H1 (cell line): ENCODE data around the gene TAF13. TPM values are rescaled to one million over a fixed set of nuclear protein-coding genes. Genes with fewer than 3 reads are reported as not detected.

Experiments
- CTCF ChIA-PET: fragments of 300-600 bp; sonication (Branson Sonifier 250); formaldehyde crosslinking; loops from one replicate; lab custom pipeline; 2021; ENCODE audit not compliant: partially characterized antibody; lab: Charles Lee
- POLR2A ChIA-PET: fragments of 300-600 bp; sonication (Branson Sonifier 250); formaldehyde crosslinking; loops from one replicate; lab custom pipeline; 2021; ENCODE audit warnings: inconsistent platforms; ENCODE audit not compliant: partially characterized antibody; lab: Charles Lee
- DNase-seq, 2 experiments: peaks; one replicate each; pipeline versions ENCODE4 v3.0.0 to v3.0.0-alpha.2; 2010 to 2022; ENCODE audit warnings: low spot score in 2 of 2, low read depth in 1 of 2, mixed read lengths in 1 of 2
- FAIRE-seq: peaks from 2 replicates; lab custom pipeline; 2011; peaks lifted over from hg19 to GRCh38; lab: Jason Lieb, UNC
- H2AFZ ChIP-seq: 2 replicates; pipeline ENCODE4 v1.8.1; 2012; ENCODE audit warnings: low read length, inconsistent platforms
- H2AK5ac ChIP-seq: 2 replicates; pipeline ENCODE4 v1.6.1; 2013; ENCODE audit warnings: low read depth, low read length
- H2BK120ac ChIP-seq: replicated peaks from 2 replicates; pipeline ENCODE3; 2013; ENCODE audit warnings: low read depth, low read length, inconsistent platforms
- H2BK12ac ChIP-seq: 2 replicates; pipeline ENCODE4 v1.6.1; 2013; ENCODE audit warnings: low read depth, low read length
- H2BK15ac ChIP-seq: 2 replicates; pipeline ENCODE4 v1.6.1; 2013; ENCODE audit warnings: low read length
- H2BK20ac ChIP-seq: 2 replicates; pipeline ENCODE4 v1.6.1; 2013; ENCODE audit warnings: low read length
- H2BK5ac ChIP-seq: 2 replicates; pipeline ENCODE4 v1.6.1; 2013; ENCODE audit warnings: low read depth, low read length
- H3K14ac ChIP-seq: 2 replicates; pipeline ENCODE4 v1.6.1; 2013; ENCODE audit warnings: inconsistent platforms; ENCODE audit not compliant: insufficient read length
- H3K18ac ChIP-seq: 2 replicates; pipeline ENCODE4 v1.6.1; 2013; ENCODE audit warnings: low read length; ENCODE audit errors: extremely low read depth
- H3K23ac ChIP-seq: 2 replicates; pipeline ENCODE4 v1.6.1; 2013; ENCODE audit warnings: inconsistent platforms; ENCODE audit not compliant: insufficient read length
- H3K23me2 ChIP-seq: 2 replicates; pipeline ENCODE4 v1.6.1; 2013; ENCODE audit warnings: low read depth, low read length
- H3K27ac ChIP-seq: 2 replicates; pipeline ENCODE4 v1.6.1; 2011; ENCODE audit warnings: low read depth, low read length, inconsistent platforms
- H3K27me3 ChIP-seq, 4 experiments: replicated peaks in 1 of 4; 1 replicate in 1 of 4; 2 replicates in 3 of 4; pipeline versions ENCODE4 v1.6.1 to v1.8.1; 2011 to 2013; ENCODE audit warnings: low read length in 3 of 4, mild to moderate bottlenecking in 3 of 4, inconsistent platforms in 2 of 4, mixed read lengths in 2 of 4, moderate library complexity in 1 of 4; ENCODE audit not compliant: control insufficient read depth in 3 of 4, insufficient read depth in 3 of 4; ENCODE audit errors: extremely low read depth in 1 of 4
- H3K36me3 ChIP-seq, 4 experiments: 2 replicates each; pipeline versions ENCODE4 v1.6.1 to v1.8.1; 2011 to 2013; ENCODE audit warnings: mild to moderate bottlenecking in 4 of 4, low read length in 3 of 4, moderate library complexity in 2 of 4, control low read depth in 1 of 4, inconsistent platforms in 1 of 4; ENCODE audit not compliant: insufficient read depth in 4 of 4, control insufficient read depth in 2 of 4
- H3K4ac ChIP-seq: replicated peaks from 2 replicates; pipeline ENCODE3; 2013; ENCODE audit warnings: low read length, low read depth, mixed read lengths, inconsistent platforms; ENCODE audit not compliant: insufficient read length
- H3K4me1 ChIP-seq, 4 experiments: replicated peaks in 1 of 4; 1 replicate in 1 of 4; 2 replicates in 3 of 4; pipeline versions ENCODE4 v1.6.1 to v1.8.1; 2011 to 2013; ENCODE audit warnings: low read length in 3 of 4, inconsistent platforms in 2 of 4, mixed read lengths in 1 of 4; ENCODE audit not compliant: insufficient read depth in 4 of 4, control insufficient read depth in 3 of 4
- H3K4me2 ChIP-seq, 2 experiments: 2 replicates each; pipeline versions ENCODE4 v1.6.1 to v1.8.1; 2011 to 2013; ENCODE audit warnings: low read depth in 2 of 2, low read length in 2 of 2, control low read depth in 1 of 2, inconsistent platforms in 1 of 2, mild to moderate bottlenecking in 1 of 2; ENCODE audit not compliant: insufficient read depth in 1 of 2
- H3K4me3 ChIP-seq, 4 experiments: fragments of 200-600, 300-600 bp in 1 of 4; sonication (generic), shearing (Covaris generic), sonication (Bioruptor Twin) in 1 of 4; 2 replicates each; pipeline versions ENCODE4 v1.5.1 to v1.8.1; 2011 to 2016; ENCODE audit warnings: low read length in 4 of 4, low read depth in 3 of 4, control low read depth in 2 of 4, inconsistent platforms in 2 of 4, mild to moderate bottlenecking in 2 of 4, mixed read lengths in 1 of 4, moderate library complexity in 1 of 4; ENCODE audit not compliant: insufficient read depth in 2 of 4; ENCODE audit errors: extremely low read depth in 1 of 4
- H3K56ac ChIP-seq: replicated peaks from 2 replicates; pipeline ENCODE3; 2013; ENCODE audit warnings: low read depth, mild to moderate bottlenecking, mixed read lengths, low read length, inconsistent platforms; ENCODE audit not compliant: insufficient read length
- H3K79me1 ChIP-seq: 2 replicates; pipeline ENCODE4 v1.6.1; 2013; ENCODE audit warnings: low read depth, low read length, control low read depth
- H3K79me2 ChIP-seq, 2 experiments: 2 replicates each; pipeline versions ENCODE4 v1.6.1 to v1.8.1; 2012 to 2013; ENCODE audit warnings: low read length in 2 of 2, mild to moderate bottlenecking in 2 of 2, inconsistent platforms in 1 of 2; ENCODE audit not compliant: insufficient read depth in 2 of 2, control insufficient read depth in 1 of 2
- H3K9ac ChIP-seq, 4 experiments: replicated peaks in 1 of 4; 1 replicate in 1 of 4; 2 replicates in 3 of 4; pipeline versions ENCODE4 v1.6.1 to v1.8.1; 2011 to 2013; ENCODE audit warnings: low read depth in 3 of 4, low read length in 3 of 4, control low read depth in 2 of 4, mild to moderate bottlenecking in 2 of 4, moderate library complexity in 2 of 4, inconsistent platforms in 1 of 4; ENCODE audit errors: extremely low read depth in 1 of 4
- H3K9me3 ChIP-seq, 2 experiments: 2 replicates each; pipeline versions ENCODE4 v1.6.1 to v1.8.1; 2012 to 2013; ENCODE audit warnings: mild to moderate bottlenecking in 2 of 2, moderate library complexity in 2 of 2, control low read depth in 1 of 2, inconsistent platforms in 1 of 2, low read depth in 1 of 2, low read length in 1 of 2, mixed read lengths in 1 of 2; ENCODE audit not compliant: insufficient read depth in 2 of 2
- H4K20me1 ChIP-seq, 2 experiments: replicated peaks in 1 of 2; 2 replicates each; pipeline versions ENCODE3 to v1.8.1; 2011 to 2013; ENCODE audit warnings: inconsistent platforms in 2 of 2, low read length in 2 of 2, mild to moderate bottlenecking in 1 of 2; ENCODE audit not compliant: insufficient read depth in 2 of 2, control insufficient read depth in 1 of 2
- H4K5ac ChIP-seq: 2 replicates; pipeline ENCODE4 v1.6.1; 2013; ENCODE audit warnings: low read length, low read depth, mixed read lengths, inconsistent platforms; ENCODE audit not compliant: insufficient read length
- H4K8ac ChIP-seq: 2 replicates; pipeline ENCODE4 v1.8.0; 2013; ENCODE audit warnings: mild to moderate bottlenecking, moderate library complexity, low read length, inconsistent platforms; ENCODE audit not compliant: insufficient read depth; ENCODE audit errors: extremely low read depth
- H4K91ac ChIP-seq: replicated peaks from 2 replicates; pipeline ENCODE3; 2013; ENCODE audit warnings: low read length, mixed read lengths, inconsistent platforms; ENCODE audit not compliant: insufficient read length
- CHD2 ChIP-seq: IDR thresholded peaks from 2 replicates; pipeline ENCODE4 v1.6.1; 2012; ENCODE audit warnings: low read length, improper control_type of control experiment
- KDM1A ChIP-seq: fragments of 200-600, 300-600 bp; sonication (generic); IDR thresholded peaks from 2 replicates; pipeline ENCODE4 v1.7.1; 2016; ENCODE audit warnings: mild to moderate bottlenecking, low read length, borderline replicate concordance
- KDM5A ChIP-seq: fragments of 200-600 bp; IDR thresholded peaks from 2 replicates; pipeline ENCODE4 v1.7.1; 2012; ENCODE audit warnings: mild to moderate bottlenecking, low read length, inconsistent platforms, mixed read lengths
- WGBS, 2 experiments: shearing (Covaris generic) in 1 of 2; methylation state at CpG; one replicate each; pipeline versions ENCODE4 v1.1.6 to v1.1.7; 2013 to 2015; ENCODE audit warnings: low lambda C conversion rate in 2 of 2, mixed read lengths in 2 of 2, inconsistent platforms in 1 of 2, low coverage in 1 of 2, missing lambda C conversion rate in 1 of 2; ENCODE audit not compliant: insufficient replicate concordance in 2 of 2, insufficient coverage in 1 of 2, insufficient read length in 1 of 2; ENCODE audit errors: extremely low coverage in 1 of 2, missing lambda C conversion rate in 1 of 2; 5-methylcytosine and 5-hydroxymethylcytosine counted together
- polyA plus RNA-seq, 7 experiments: library from polyadenylated mRNA; depleted of rRNA in 3 of 7; stranded (reverse) in 5 of 7; unstranded in 2 of 7; fragments of >200 nt in 5 of 7; fragments of 200-250 nt in 2 of 7; gene quantifications; 1 replicate in 5 of 7; 2 replicates in 1 of 7; 4 replicates in 1 of 7; pipeline versions ENCODE4 v1.2.1 to v1.2.3, GENCODE V29; 2011 to 2013; ENCODE audit warnings: missing spikeins in 2 of 7, mixed read lengths in 2 of 7
- total RNA-seq: library from RNA; stranded (reverse); fragmentation: NEBNext Ultra II Directional; extraction: Animal tissue kit (Norgen Biotek cat#: 25700); gene quantifications from 2 replicates; pipeline ENCODE4 v1.2.1, GENCODE V29; 2021

The TAF13 gene
- total and polyA plus RNA-seq, 2 of the 8 experiments (the other 6 are each of a cell fraction or from before 2014, with no cell fraction given) = 13.1 to 41.7 TPM

DNA sequence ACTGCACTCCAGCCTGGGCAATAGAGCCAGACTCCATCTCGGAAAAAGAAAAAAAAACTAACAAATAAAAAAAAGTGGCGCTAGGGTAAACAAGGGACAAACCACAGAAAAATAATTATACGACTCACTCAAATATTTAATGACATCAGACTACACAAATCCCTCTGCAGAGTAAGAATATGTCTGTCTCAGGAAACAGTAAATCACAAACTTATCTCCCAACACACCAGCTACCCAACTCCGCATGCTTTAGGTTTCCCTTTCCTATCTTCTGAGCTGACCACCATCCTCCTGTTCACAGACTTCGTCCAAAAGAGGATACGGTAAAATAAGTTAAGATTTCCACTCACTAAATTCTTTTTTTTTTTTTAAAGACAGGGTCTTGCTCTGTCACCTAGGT lies 50.1 kb downstream of the TAF13 start:
- ChIA-PET POLR2A (no interaction called here), CTCF (interaction anchor here (0.6 kb wide), 1 partner anchor 1499 kb away, joined by 3 read pairs; no protein-coding TSS in a partner anchor)
- H3K79me1 ChIP-seq = no peaks in the 10 kb centered on the region
- H4K20me1 ChIP-seq = no peaks in the 10 kb centered on the region
- no peak overlapping the region for H2BK120ac ChIP-seq
- H2BK20ac ChIP-seq = no peak overlapping the region
- no peak overlapping the region for H3K4me2 ChIP-seq
- H3K27me3 ChIP-seq = no peaks in the 10 kb centered on the region
- no peaks in the 10 kb centered on the region for H3K4me1 ChIP-seq
- H4K8ac ChIP-seq = no peak overlapping the region
- no peaks in the 10 kb centered on the region for H3K79me2 ChIP-seq
- no peak overlapping the region for H3K18ac ChIP-seq
- H3K4ac ChIP-seq = no peak overlapping the region
- no peak overlapping the region for H4K91ac ChIP-seq
- no peak overlapping the region for H2BK15ac ChIP-seq
- peaks cover 2% of the 10 kb centered on the region; the same call in 1 of the 2 replicates for H3K23me2 ChIP-seq
- no peak for FAIRE-seq
- 96% methylated on average over 6 of the region's 6 CpGs; no CpG with 5 or more reads in 1 of the 2 experiments for WGBS, 2 experiments
- H3K9ac ChIP-seq = no peak overlapping the region
- no peak overlapping the region for H3K4me3 ChIP-seq
- H2BK5ac ChIP-seq = no peak overlapping the region
- no peak overlapping the region for H3K14ac ChIP-seq
- H2BK12ac ChIP-seq = no peak overlapping the region
- no peak for TF ChIP-seq CHD2
- TF ChIP-seq KDM1A = no peak
- no peak for TF ChIP-seq KDM5A
- H4K5ac ChIP-seq = no peak overlapping the region
- H3K56ac ChIP-seq = no peak overlapping the region
- no peaks in the 10 kb centered on the region for H3K36me3 ChIP-seq
- no peaks in the 10 kb centered on the region for H3K9me3 ChIP-seq
- H2AFZ ChIP-seq = no peak overlapping the region
- DNase-seq = no peak
- no peak overlapping the region for H2AK5ac ChIP-seq
- H3K27ac ChIP-seq = no peak overlapping the region
- H3K23ac ChIP-seq = no peak overlapping the region
